HepG2 (cell line): ENCODE measurements around the gene MPIG6B. TPM values are rescaled to one million over a fixed set of nuclear protein-coding genes. Genes with fewer than 3 reads are reported as not detected.
A peak's percentile ranks its signal among the peaks of the same experiment; 100 is the strongest.

Source experiments
- FLYWCH1 ChIP-seq: sonication (generic); formaldehyde crosslinking; IDR thresholded peaks from 2 replicates; pipeline ENCODE4 v1.8.1; 2023; ENCODE audit warnings: mild to moderate bottlenecking, missing genetic modification reagents
- NFE2L1 ChIP-seq: sonication (generic); formaldehyde crosslinking; IDR thresholded peaks from 2 replicates; pipeline ENCODE4 v1.4.0; 2020; ENCODE audit warnings: missing genetic modification reagents, mild to moderate bottlenecking, borderline replicate concordance
- PHF8 ChIP-seq: sonication (generic); formaldehyde crosslinking; IDR thresholded peaks from 2 replicates; pipeline ENCODE4 v1.5.0; 2020; ENCODE audit warnings: missing genetic modification reagents
- POLR2G ChIP-seq: fragments of 200-400 bp; formaldehyde crosslinking; IDR thresholded peaks from 2 replicates; pipeline ENCODE4 v1.6.1; 2018; ENCODE audit warnings: mild to moderate bottlenecking, low read depth, low read length, moderate library complexity
- STAG1 ChIP-seq: sonication (generic); formaldehyde crosslinking; IDR thresholded peaks from 2 replicates; pipeline ENCODE4 v1.4.0; 2020; ENCODE audit warnings: missing genetic modification reagents
- TOE1 ChIP-seq: sonication (generic); formaldehyde crosslinking; IDR thresholded peaks from 2 replicates; pipeline ENCODE4 v1.4.0; 2020; ENCODE audit warnings: mild to moderate bottlenecking, missing genetic modification reagents
- XRCC5 ChIP-seq: fragments of 200-400 bp; formaldehyde crosslinking; optimal IDR thresholded peaks from 2 replicates; pipeline ENCODE3; 2017; ENCODE audit warnings: mild to moderate bottlenecking, low read length
- ZNF12 ChIP-seq: sonication (generic); formaldehyde crosslinking; IDR thresholded peaks from 2 replicates; pipeline ENCODE4 v1.5.0; 2020; ENCODE audit warnings: missing genetic modification reagents
- polyA plus RNA-seq, 8 experiments: library from polyadenylated mRNA; depleted of rRNA in 3 of 8; stranded (reverse) in 7 of 8; unstranded in 1 of 8; fragments of >200 nt; fragmentation: Illumina TruSeq in 4 of 8; extraction: Trizol in 4 of 8; gene quantifications; 2 replicates each; pipeline versions ENCODE4 v1.2.1 to v1.2.3, GENCODE V29; 2011 to 2016; ENCODE audit warnings: low read depth in 4 of 8, missing spikeins in 1 of 8, mixed read lengths in 1 of 8; ENCODE audit not compliant: insufficient read depth in 1 of 8
- total RNA-seq, 5 experiments: library from RNA; depleted of rRNA; stranded (reverse); fragments of >200 nt; fragmentation: Illumina TruSeq; extraction: Trizol; gene quantifications; 2 replicates each; pipeline ENCODE4 v1.2.3, GENCODE V29; 2016; ENCODE audit warnings: low read depth in 1 of 5
- TF ChIP-seq, protein P1 (sequence below): sonication (generic); formaldehyde crosslinking; IDR thresholded peaks from 2 replicates; pipeline ENCODE4 v1.4.0; 2020; ENCODE audit warnings: mild to moderate bottlenecking, missing genetic modification reagents, borderline replicate concordance
- TF ChIP-seq, protein P2 (sequence below): sonication (generic); formaldehyde crosslinking; conservative IDR thresholded peaks from 2 replicates; pipeline ENCODE4 v1.4.0; 2020; ENCODE audit warnings: mild to moderate bottlenecking, missing genetic modification reagents, moderate library complexity
- TF ChIP-seq, protein P3 (sequence below): sonication (generic); formaldehyde crosslinking; IDR thresholded peaks from 2 replicates; pipeline ENCODE4 v1.9.0; 2022; ENCODE audit warnings: missing genetic modification reagents, mild to moderate bottlenecking, borderline replicate concordance
- TF ChIP-seq, protein P4 (sequence below): sonication (generic); formaldehyde crosslinking; IDR thresholded peaks from 2 replicates; pipeline ENCODE4 v1.4.0; 2020; ENCODE audit warnings: missing genetic modification reagents
- TF ChIP-seq, protein P5 (sequence below): fragments of 450-650 bp; IDR thresholded peaks from 2 replicates; pipeline ENCODE4 v1.6.1; 2017
- TF ChIP-seq, protein P6 (sequence below): sonication (generic); formaldehyde crosslinking; IDR thresholded peaks from 2 replicates; pipeline ENCODE4 v1.4.0; 2020; ENCODE audit warnings: mild to moderate bottlenecking, missing genetic modification reagents

Gene MPIG6B
- total and polyA plus RNA-seq, 2 of the 13 experiments (the other 11 are each of a cell fraction or from before 2014, with no cell fraction given) = not detected

DNA sequence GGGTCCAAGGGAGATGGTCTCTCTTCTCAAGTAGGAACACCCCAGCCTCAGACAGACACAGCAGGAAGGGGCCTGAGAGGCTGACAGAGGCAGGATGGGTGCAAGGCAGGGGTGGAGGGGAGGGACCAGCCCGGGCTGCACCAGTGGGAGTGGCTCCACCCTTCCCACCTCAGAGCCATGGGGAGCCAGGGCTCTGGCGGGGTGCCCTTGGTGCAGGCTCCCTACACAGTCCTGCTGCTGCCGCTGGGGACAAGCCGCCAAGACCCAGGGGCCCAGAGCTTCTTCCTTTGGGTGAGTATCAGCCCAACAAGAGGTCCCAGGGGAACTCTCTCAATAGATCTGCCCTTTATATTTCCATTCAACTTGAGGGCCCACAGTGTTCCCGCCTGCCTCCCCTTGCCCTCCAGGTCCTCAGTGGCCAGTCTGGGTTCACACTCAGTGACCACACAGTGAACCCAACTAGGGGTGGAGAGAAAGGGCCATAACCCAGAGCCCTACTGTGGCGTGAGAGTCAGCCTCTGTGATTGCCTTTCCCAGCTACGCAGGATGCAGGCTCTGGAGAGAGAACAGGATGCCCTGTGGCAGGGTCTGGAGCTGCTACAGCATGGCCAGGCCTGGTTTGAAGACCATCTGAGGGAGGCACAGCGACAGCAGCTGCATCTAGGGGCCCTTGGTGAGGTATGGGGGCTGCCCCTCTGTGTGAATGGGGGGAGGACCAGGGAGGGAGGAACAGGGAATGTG lies 39.9 kb downstream of the MPIG6B start (continued):
- TF ChIP-seq, protein P1, sequence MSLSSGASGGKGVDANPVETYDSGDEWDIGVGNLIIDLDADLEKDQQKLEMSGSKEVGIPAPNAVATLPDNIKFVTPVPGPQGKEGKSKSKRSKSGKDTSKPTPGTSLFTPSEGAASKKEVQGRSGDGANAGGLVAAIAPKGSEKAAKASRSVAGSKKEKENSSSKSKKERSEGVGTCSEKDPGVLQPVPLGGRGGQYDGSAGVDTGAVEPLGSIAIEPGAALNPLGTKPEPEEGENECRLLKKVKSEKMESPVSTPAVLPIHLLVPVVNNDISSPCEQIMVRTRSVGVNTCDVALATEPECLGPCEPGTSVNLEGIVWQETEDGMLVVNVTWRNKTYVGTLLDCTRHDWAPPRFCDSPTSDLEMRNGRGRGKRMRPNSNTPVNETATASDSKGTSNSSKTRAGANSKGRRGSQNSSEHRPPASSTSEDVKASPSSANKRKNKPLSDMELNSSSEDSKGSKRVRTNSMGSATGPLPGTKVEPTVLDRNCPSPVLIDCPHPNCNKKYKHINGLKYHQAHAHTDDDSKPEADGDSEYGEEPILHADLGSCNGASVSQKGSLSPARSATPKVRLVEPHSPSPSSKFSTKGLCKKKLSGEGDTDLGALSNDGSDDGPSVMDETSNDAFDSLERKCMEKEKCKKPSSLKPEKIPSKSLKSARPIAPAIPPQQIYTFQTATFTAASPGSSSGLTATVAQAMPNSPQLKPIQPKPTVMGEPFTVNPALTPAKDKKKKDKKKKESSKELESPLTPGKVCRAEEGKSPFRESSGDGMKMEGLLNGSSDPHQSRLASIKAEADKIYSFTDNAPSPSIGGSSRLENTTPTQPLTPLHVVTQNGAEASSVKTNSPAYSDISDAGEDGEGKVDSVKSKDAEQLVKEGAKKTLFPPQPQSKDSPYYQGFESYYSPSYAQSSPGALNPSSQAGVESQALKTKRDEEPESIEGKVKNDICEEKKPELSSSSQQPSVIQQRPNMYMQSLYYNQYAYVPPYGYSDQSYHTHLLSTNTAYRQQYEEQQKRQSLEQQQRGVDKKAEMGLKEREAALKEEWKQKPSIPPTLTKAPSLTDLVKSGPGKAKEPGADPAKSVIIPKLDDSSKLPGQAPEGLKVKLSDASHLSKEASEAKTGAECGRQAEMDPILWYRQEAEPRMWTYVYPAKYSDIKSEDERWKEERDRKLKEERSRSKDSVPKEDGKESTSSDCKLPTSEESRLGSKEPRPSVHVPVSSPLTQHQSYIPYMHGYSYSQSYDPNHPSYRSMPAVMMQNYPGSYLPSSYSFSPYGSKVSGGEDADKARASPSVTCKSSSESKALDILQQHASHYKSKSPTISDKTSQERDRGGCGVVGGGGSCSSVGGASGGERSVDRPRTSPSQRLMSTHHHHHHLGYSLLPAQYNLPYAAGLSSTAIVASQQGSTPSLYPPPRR (CRISPR knock-in tag) = no peak
- peak; percentile 46; the same call in 1 of the 2 replicates for TF ChIP-seq POLR2G
- TF ChIP-seq, protein P2, sequence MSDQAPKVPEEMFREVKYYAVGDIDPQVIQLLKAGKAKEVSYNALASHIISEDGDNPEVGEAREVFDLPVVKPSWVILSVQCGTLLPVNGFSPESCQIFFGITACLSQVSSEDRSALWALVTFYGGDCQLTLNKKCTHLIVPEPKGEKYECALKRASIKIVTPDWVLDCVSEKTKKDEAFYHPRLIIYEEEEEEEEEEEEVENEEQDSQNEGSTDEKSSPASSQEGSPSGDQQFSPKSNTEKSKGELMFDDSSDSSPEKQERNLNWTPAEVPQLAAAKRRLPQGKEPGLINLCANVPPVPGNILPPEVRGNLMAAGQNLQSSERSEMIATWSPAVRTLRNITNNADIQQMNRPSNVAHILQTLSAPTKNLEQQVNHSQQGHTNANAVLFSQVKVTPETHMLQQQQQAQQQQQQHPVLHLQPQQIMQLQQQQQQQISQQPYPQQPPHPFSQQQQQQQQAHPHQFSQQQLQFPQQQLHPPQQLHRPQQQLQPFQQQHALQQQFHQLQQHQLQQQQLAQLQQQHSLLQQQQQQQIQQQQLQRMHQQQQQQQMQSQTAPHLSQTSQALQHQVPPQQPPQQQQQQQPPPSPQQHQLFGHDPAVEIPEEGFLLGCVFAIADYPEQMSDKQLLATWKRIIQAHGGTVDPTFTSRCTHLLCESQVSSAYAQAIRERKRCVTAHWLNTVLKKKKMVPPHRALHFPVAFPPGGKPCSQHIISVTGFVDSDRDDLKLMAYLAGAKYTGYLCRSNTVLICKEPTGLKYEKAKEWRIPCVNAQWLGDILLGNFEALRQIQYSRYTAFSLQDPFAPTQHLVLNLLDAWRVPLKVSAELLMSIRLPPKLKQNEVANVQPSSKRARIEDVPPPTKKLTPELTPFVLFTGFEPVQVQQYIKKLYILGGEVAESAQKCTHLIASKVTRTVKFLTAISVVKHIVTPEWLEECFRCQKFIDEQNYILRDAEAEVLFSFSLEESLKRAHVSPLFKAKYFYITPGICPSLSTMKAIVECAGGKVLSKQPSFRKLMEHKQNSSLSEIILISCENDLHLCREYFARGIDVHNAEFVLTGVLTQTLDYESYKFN = 0 out of 2 replicates have a peak, but pooled peaks have one; percentile 28
- TF ChIP-seq, protein P3, sequence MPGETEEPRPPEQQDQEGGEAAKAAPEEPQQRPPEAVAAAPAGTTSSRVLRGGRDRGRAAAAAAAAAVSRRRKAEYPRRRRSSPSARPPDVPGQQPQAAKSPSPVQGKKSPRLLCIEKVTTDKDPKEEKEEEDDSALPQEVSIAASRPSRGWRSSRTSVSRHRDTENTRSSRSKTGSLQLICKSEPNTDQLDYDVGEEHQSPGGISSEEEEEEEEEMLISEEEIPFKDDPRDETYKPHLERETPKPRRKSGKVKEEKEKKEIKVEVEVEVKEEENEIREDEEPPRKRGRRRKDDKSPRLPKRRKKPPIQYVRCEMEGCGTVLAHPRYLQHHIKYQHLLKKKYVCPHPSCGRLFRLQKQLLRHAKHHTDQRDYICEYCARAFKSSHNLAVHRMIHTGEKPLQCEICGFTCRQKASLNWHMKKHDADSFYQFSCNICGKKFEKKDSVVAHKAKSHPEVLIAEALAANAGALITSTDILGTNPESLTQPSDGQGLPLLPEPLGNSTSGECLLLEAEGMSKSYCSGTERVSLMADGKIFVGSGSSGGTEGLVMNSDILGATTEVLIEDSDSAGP (CRISPR knock-in tag) = 0 out of 2 replicates have a peak, but pooled peaks have one; percentile 19
- TF ChIP-seq, protein P4, sequence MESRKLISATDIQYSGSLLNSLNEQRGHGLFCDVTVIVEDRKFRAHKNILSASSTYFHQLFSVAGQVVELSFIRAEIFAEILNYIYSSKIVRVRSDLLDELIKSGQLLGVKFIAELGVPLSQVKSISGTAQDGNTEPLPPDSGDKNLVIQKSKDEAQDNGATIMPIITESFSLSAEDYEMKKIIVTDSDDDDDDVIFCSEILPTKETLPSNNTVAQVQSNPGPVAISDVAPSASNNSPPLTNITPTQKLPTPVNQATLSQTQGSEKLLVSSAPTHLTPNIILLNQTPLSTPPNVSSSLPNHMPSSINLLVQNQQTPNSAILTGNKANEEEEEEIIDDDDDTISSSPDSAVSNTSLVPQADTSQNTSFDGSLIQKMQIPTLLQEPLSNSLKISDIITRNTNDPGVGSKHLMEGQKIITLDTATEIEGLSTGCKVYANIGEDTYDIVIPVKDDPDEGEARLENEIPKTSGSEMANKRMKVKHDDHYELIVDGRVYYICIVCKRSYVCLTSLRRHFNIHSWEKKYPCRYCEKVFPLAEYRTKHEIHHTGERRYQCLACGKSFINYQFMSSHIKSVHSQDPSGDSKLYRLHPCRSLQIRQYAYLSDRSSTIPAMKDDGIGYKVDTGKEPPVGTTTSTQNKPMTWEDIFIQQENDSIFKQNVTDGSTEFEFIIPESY = peak; percentile 96
- no peak for TF ChIP-seq ZNF12 (CRISPR knock-in tag)
- no peak for TF ChIP-seq NFE2L1 (CRISPR knock-in tag)
- no peak for TF ChIP-seq TOE1 (CRISPR knock-in tag)
- TF ChIP-seq, protein P5, sequence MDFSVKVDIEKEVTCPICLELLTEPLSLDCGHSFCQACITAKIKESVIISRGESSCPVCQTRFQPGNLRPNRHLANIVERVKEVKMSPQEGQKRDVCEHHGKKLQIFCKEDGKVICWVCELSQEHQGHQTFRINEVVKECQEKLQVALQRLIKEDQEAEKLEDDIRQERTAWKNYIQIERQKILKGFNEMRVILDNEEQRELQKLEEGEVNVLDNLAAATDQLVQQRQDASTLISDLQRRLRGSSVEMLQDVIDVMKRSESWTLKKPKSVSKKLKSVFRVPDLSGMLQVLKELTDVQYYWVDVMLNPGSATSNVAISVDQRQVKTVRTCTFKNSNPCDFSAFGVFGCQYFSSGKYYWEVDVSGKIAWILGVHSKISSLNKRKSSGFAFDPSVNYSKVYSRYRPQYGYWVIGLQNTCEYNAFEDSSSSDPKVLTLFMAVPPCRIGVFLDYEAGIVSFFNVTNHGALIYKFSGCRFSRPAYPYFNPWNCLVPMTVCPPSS = no peak
- TF ChIP-seq STAG1 = no peak
- no peak for TF ChIP-seq PHF8 (CRISPR knock-in tag)
- TF ChIP-seq XRCC5 = no peak
- TF ChIP-seq FLYWCH1 = no peak
- TF ChIP-seq, protein P6, sequence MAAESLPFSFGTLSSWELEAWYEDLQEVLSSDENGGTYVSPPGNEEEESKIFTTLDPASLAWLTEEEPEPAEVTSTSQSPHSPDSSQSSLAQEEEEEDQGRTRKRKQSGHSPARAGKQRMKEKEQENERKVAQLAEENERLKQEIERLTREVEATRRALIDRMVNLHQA = no peak
